PC-3 (cell line): ENCODE data around the gene AOPEP.

Experiments
- CTCF ChIP-seq: fragments of 300-600 bp; sonication (generic); conservative IDR thresholded peaks from 2 replicates; pipeline ENCODE4 v1.5.1; 2017; ENCODE audit warnings: antibody characterized with exemption, low read depth, mild to moderate bottlenecking, low read length
- EZH2 ChIP-seq: fragments of 300-600 bp; sonication (generic); IDR thresholded peaks from one replicate; pipeline ENCODE4 v1.6.1; 2017; ENCODE audit warnings: antibody characterized with exemption, mild to moderate bottlenecking, low read length; ENCODE audit not compliant: unreplicated experiment
- EZH2phosphoT487 ChIP-seq: fragments of 300-600 bp; sonication (generic); IDR thresholded peaks from 2 replicates; pipeline ENCODE4 v1.6.1; 2018; ENCODE audit warnings: mild to moderate bottlenecking, antibody characterized with exemption, low read length, borderline replicate concordance

- TF ChIP-seq CTCF (no peak), EZH2 (no peak), EZH2phosphoT487 (no peak)
These were observed 47.2 kb downstream of the AOPEP start for GRCh38 chr9:94773655-94774054.
